Measurements from ENCODE around the gene SMIM20.

DNA sequence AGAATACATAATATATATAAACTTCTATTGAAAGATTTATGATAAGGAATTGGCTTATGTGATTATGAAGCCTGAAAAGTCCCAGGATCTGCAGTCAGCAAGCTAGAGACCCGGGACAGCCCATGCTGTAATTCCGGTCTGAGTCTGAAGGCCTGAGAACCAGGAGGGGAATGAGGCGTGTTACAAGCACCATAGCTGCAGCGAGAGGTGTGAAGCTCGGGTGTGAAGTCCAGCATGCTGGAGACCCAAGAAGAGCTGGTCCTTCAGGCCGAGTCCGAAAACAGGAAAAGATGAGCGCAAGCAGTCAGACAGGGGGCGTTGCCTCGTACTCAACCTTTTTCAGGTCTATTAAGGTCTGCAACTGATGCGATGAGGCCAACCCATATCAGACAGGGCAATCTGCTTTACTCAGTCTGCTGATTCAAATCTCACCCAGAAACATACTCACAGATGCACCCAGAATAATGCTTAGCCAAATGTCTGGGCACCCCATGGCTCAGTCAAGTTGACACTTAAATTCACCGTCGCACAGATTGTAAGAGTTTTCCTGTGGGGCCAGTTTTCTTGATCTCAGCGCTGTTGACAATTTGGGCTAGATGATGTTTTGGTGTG, 40.4 kb downstream of the SMIM20 start:
- TF ChIP-seq, protein P1, sequence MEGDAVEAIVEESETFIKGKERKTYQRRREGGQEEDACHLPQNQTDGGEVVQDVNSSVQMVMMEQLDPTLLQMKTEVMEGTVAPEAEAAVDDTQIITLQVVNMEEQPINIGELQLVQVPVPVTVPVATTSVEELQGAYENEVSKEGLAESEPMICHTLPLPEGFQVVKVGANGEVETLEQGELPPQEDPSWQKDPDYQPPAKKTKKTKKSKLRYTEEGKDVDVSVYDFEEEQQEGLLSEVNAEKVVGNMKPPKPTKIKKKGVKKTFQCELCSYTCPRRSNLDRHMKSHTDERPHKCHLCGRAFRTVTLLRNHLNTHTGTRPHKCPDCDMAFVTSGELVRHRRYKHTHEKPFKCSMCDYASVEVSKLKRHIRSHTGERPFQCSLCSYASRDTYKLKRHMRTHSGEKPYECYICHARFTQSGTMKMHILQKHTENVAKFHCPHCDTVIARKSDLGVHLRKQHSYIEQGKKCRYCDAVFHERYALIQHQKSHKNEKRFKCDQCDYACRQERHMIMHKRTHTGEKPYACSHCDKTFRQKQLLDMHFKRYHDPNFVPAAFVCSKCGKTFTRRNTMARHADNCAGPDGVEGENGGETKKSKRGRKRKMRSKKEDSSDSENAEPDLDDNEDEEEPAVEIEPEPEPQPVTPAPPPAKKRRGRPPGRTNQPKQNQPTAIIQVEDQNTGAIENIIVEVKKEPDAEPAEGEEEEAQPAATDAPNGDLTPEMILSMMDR (IDR thresholded peaks at IDR 0.05 in 2 of 3, conservative IDR thresholded peaks at IDR 0.05 in 1 of 3; ENCODE audit: insufficient read depth in 2 of 3, low read depth in 1 of 3, low read length in 3 of 3) = no peak
- TF ChIP-seq, protein P2, sequence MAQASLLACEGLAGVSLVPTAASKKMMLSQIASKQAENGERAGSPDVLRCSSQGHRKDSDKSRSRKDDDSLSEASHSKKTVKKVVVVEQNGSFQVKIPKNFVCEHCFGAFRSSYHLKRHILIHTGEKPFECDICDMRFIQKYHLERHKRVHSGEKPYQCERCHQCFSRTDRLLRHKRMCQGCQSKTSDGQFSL (CRISPR knock-in tag; IDR thresholded peaks at IDR 0.05) = no peak
- TF ChIP-seq, protein P2 (tag; IDR thresholded peaks at IDR 0.05) = no peak
- no peak for TF ChIP-seq YY1 (IDR thresholded peaks at IDR 0.05; ENCODE audit: borderline replicate concordance in 1 of 3, control insufficient read depth in 1 of 3, extremely low read depth in 1 of 3, insufficient read depth in 3 of 3, insufficient read length in 1 of 3, insufficient replicate concordance in 2 of 3, low read depth in 1 of 3, low read length in 2 of 3)
- TF ChIP-seq, protein P3, sequence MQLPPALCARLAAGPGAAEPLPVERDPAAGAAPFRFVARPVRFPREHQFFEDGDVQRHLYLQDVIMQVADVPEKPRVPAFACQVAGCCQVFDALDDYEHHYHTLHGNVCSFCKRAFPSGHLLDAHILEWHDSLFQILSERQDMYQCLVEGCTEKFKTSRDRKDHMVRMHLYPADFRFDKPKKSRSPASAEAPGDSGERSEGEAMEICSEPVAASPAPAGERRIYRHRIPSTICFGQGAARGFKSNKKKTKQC (CRISPR knock-in tag; IDR thresholded peaks at IDR 0.05) = no peak
- no peak for TF ChIP-seq POLR2A (conservative IDR thresholded peaks at IDR 0.05)
- TF ChIP-seq EGR1 (conservative IDR thresholded peaks at IDR 0.05) = no peak
- TF ChIP-seq MAZ (CRISPR knock-in tag; conservative IDR thresholded peaks at IDR 0.05 in 1 of 2, IDR thresholded peaks at IDR 0.05 in 1 of 2) = no peak
- no peak for TF ChIP-seq SRF (CRISPR knock-in tag; IDR thresholded peaks at IDR 0.05)
- no peak for TF ChIP-seq KLF1 (tag; IDR thresholded peaks at IDR 0.05)
